ENCODE results near the gene RGMB.

The RGMB gene

DNA sequence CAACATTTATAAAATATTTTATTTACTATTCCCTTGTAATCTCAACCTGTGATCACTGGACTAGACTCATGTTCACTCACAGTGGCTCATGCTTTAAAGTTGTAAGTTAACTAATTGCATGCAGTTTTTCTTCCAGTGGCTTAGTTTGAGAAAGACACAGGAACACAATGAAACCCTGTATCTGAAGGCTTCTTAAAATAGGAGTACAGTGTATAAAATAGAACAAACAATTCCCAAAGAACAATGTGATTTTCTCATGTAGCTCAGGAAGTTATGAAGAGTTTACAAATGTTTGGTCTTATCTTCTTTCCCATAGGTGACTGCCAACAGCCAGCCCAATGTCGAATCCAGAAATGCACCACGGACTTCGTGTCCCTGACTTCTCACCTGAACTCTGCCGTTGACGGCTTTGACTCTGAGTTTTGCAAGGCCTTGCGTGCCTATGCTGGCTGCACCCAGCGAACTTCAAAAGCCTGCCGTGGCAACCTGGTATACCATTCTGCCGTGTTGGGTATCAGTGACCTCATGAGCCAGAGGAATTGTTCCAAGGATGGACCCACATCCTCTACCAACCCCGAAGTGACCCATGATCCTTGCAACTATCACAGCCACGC, 5.9 kb downstream of the RGMB start:
- no peak overlapping the region for H3K4me3 ChIP-seq (ENCODE audit: low read depth, low read length)
- peaks cover 41% of the 10 kb centered on the region for H3K36me3 ChIP-seq
- DNase-seq, result no peak
- no peak overlapping the region for H3K27ac ChIP-seq
- TF ChIP-seq, protein P1, sequence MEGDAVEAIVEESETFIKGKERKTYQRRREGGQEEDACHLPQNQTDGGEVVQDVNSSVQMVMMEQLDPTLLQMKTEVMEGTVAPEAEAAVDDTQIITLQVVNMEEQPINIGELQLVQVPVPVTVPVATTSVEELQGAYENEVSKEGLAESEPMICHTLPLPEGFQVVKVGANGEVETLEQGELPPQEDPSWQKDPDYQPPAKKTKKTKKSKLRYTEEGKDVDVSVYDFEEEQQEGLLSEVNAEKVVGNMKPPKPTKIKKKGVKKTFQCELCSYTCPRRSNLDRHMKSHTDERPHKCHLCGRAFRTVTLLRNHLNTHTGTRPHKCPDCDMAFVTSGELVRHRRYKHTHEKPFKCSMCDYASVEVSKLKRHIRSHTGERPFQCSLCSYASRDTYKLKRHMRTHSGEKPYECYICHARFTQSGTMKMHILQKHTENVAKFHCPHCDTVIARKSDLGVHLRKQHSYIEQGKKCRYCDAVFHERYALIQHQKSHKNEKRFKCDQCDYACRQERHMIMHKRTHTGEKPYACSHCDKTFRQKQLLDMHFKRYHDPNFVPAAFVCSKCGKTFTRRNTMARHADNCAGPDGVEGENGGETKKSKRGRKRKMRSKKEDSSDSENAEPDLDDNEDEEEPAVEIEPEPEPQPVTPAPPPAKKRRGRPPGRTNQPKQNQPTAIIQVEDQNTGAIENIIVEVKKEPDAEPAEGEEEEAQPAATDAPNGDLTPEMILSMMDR (IDR thresholded peaks at IDR 0.05; ENCODE audit: low read depth, low read length), result no peak
- no peaks in the 10 kb centered on the region for H3K9me3 ChIP-seq (ENCODE audit: severe bottlenecking)
- H3K27me3 ChIP-seq (ENCODE audit: insufficient read depth, low read depth, severe bottlenecking), result no peaks in the 10 kb centered on the region

DNA sequence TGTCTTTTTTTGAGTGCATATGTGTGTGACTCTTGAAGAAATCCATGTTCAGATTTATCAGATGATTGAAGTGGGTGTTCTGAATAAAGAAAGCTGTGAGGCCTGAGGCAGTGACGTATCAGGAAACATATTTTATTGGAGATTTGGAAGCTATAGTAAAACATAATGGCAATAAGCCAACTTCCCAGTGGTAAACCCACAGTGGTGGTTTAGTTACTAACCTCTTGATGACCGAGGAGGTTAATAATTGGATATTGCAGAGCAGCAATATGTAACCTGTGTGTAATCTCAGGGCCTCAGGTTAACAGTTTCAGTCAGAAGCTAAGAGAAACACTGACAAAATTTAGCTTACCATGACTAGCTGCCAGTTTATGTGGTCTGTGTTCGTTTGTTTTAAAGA, 6.9 kb downstream of the RGMB start:
- TF ChIP-seq, protein P1 (IDR thresholded peaks at IDR 0.05; ENCODE audit: low read depth, low read length), result no peak
- H3K27me3 ChIP-seq (ENCODE audit: insufficient read depth, low read depth, severe bottlenecking), result no peaks in the 10 kb centered on the region
- H3K27ac ChIP-seq, result no peak overlapping the region
- no peak for DNase-seq
- no peak overlapping the region for H3K4me3 ChIP-seq (ENCODE audit: low read depth, low read length)
- no peaks in the 10 kb centered on the region for H3K9me3 ChIP-seq (ENCODE audit: severe bottlenecking)
- peaks cover 44% of the 10 kb centered on the region for H3K36me3 ChIP-seq

DNA sequence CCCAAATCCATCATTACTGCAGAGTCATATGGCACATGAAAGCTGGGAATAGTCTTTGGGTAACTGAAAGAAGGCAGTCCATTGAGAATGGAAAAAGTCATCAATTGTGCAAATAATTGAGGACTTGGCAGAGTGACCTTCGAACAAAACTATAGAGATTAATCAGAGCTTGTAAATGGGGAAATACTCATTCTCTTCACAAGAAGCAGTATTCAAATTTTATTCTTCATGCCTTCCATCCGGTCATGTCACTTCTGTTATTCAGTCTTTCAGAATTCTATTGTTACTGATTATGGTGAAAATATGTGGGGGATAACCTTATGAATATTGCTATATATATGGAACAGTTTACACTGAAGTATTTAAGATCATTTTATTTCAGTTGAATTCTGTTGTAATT, 8.1 kb downstream of the RGMB start:
- H3K9me3 ChIP-seq (ENCODE audit: severe bottlenecking), result no peaks in the 10 kb centered on the region
- no peak for DNase-seq
- no peak overlapping the region for H3K4me3 ChIP-seq (ENCODE audit: low read depth, low read length)
- TF ChIP-seq, protein P1 (IDR thresholded peaks at IDR 0.05; ENCODE audit: low read depth, low read length), result no peak
- H3K36me3 ChIP-seq, result peaks cover 47% of the 10 kb centered on the region
- no peak overlapping the region for H3K27ac ChIP-seq
- H3K27me3 ChIP-seq (ENCODE audit: insufficient read depth, low read depth, severe bottlenecking), result no peaks in the 10 kb centered on the region

DNA sequence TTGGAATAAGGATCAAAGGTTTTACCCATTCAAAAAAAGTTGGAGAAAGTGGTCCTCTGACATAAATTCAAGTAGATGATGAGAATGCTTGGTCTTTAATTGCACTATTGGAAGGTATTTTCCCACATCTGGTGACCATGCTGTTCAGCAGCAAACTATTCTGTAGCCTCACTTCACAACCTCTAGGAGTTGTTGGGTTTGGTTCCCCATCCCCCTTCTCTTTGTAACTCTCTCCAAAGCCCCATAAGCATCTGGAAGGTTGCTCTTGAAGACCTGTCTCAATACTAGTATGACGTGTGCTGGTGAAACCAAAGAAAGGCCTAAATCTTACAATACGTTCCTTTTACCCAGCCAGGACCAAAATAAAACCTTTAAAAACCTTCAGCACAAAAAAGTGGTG, 8.5 kb downstream of the RGMB start:
- peaks cover 49% of the 10 kb centered on the region for H3K36me3 ChIP-seq
- no peak overlapping the region for H3K27ac ChIP-seq
- no peaks in the 10 kb centered on the region for H3K27me3 ChIP-seq (ENCODE audit: insufficient read depth, low read depth, severe bottlenecking)
- no peak for DNase-seq
- no peaks in the 10 kb centered on the region for H3K9me3 ChIP-seq (ENCODE audit: severe bottlenecking)
- H3K4me3 ChIP-seq (ENCODE audit: low read depth, low read length), result no peak overlapping the region
- TF ChIP-seq, protein P1 (IDR thresholded peaks at IDR 0.05; ENCODE audit: low read depth, low read length), result no peak

DNA sequence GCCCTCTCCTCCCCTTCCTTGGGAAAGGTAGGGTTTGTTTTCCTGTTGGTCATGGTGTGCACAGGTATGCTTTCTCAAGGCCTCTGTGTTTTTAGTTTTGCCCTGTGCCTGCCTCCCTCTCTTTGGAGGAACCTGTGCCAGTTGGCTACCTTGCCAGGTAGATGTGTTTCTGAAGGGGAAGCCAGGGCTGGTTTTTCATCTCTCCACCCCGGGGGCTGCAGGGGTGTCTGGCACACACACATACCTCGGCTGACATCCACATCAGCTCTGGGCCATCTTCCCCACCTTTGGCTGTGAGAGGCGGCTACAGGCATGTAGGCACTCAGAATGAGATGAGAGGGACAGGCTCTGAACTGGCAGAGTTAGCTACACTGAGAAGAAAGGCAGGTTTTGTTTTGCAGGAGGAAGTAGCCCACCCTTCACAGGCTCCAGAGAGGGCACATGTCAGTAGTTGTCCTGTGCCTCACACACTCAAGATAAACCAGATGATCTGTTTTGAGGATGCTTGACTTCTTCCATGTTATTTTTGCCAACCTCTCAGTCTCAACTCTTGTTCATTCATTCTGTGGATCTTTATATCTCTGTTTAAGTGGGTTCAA, 9.7 kb downstream of the RGMB start:
- Histone ChIP-seq H3K36me3 (peaks cover 59% of the 10 kb centered on the region), H3K27me3 (ENCODE audit: insufficient read depth, low read depth, severe bottlenecking) (no peaks in the 10 kb centered on the region), H3K9me3 (ENCODE audit: severe bottlenecking) (no peaks in the 10 kb centered on the region), H3K27ac (no peak overlapping the region), H3K4me3 (ENCODE audit: low read depth, low read length) (no peak overlapping the region)
- DNase-seq, result no peak
- TF ChIP-seq, protein P1 (IDR thresholded peaks at IDR 0.05; ENCODE audit: low read depth, low read length), result no peak

DNA sequence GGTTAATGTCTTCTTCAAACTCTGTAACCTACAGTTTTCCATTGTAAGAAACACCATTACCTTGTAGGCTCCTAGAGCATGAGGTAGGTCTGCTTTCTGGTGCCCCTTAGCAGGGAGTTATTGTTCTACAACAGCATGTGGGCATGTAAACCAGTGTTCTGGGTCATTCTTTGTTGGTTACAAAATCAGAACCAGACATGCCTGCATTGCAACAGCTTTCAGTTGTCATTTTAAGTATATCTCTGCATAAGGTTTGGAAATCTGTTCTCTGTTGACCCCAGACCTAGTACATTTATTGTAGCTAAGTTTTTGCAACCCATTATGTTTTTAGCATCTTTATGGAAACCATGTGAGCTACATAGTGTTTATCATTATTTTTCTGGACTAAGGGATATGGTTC, 10.9 kb downstream of the RGMB start:
- H3K36me3 ChIP-seq, result peaks cover 57% of the 10 kb centered on the region
- TF ChIP-seq, protein P1 (IDR thresholded peaks at IDR 0.05; ENCODE audit: low read depth, low read length), result no peak
- H3K27me3 ChIP-seq (ENCODE audit: insufficient read depth, low read depth, severe bottlenecking), result no peaks in the 10 kb centered on the region
- no peak overlapping the region for H3K4me3 ChIP-seq (ENCODE audit: low read depth, low read length)
- H3K9me3 ChIP-seq (ENCODE audit: severe bottlenecking), result no peaks in the 10 kb centered on the region
- DNase-seq, result no peak
- no peak overlapping the region for H3K27ac ChIP-seq
